Measurements from ENCODE around the gene C4orf46.

DNA sequence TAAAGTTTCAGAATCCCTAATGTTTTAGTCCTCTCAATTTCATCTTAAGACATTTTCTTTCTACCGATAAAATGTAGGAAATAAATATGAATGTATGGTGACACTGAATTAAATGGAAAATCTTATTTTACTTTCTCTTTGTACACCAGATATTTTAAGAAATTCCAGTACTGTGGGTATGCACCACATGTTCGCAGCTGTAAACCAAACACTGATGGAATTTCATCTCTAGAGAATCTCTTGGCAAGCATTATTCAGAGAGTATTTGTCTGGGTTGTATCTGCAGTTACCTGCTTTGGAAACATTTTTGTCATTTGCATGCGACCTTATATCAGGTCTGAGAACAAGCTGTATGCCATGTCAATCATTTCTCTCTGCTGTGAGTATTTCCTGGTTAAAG is 26.9 kb downstream of the C4orf46 start:
- TF ChIP-seq ZNF621 (tag by site-specific recombination; IDR thresholded peaks at IDR 0.05) (no peak), ZFP41 (tag by site-specific recombination; IDR thresholded peaks at IDR 0.05; ENCODE audit: borderline replicate concordance) (no peak), ZNF626 (tag by site-specific recombination; IDR thresholded peaks at IDR 0.05) (no peak), SP3 (tag by site-specific recombination; IDR thresholded peaks at IDR 0.05) (no peak), YY1 (tag by site-specific recombination; IDR thresholded peaks at IDR 0.05) (no peak), ZNF792 (tag by site-specific recombination; IDR thresholded peaks at IDR 0.05) (no peak), ZNF274 (IDR thresholded peaks at IDR 0.05; ENCODE audit: low read length) (no peak), ZNF274 (tag by site-specific recombination; IDR thresholded peaks at IDR 0.05; ENCODE audit: borderline replicate concordance) (no peak), ZNF76 (tag by site-specific recombination; IDR thresholded peaks at IDR 0.05; ENCODE audit: borderline replicate concordance, low read depth) (no peak), ZNF623 (tag by site-specific recombination; IDR thresholded peaks at IDR 0.05) (no peak)
- TF ChIP-seq, protein P1, sequence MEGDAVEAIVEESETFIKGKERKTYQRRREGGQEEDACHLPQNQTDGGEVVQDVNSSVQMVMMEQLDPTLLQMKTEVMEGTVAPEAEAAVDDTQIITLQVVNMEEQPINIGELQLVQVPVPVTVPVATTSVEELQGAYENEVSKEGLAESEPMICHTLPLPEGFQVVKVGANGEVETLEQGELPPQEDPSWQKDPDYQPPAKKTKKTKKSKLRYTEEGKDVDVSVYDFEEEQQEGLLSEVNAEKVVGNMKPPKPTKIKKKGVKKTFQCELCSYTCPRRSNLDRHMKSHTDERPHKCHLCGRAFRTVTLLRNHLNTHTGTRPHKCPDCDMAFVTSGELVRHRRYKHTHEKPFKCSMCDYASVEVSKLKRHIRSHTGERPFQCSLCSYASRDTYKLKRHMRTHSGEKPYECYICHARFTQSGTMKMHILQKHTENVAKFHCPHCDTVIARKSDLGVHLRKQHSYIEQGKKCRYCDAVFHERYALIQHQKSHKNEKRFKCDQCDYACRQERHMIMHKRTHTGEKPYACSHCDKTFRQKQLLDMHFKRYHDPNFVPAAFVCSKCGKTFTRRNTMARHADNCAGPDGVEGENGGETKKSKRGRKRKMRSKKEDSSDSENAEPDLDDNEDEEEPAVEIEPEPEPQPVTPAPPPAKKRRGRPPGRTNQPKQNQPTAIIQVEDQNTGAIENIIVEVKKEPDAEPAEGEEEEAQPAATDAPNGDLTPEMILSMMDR (tag by site-specific recombination; IDR thresholded peaks at IDR 0.05) = no peak
- TF ChIP-seq, protein P2, sequence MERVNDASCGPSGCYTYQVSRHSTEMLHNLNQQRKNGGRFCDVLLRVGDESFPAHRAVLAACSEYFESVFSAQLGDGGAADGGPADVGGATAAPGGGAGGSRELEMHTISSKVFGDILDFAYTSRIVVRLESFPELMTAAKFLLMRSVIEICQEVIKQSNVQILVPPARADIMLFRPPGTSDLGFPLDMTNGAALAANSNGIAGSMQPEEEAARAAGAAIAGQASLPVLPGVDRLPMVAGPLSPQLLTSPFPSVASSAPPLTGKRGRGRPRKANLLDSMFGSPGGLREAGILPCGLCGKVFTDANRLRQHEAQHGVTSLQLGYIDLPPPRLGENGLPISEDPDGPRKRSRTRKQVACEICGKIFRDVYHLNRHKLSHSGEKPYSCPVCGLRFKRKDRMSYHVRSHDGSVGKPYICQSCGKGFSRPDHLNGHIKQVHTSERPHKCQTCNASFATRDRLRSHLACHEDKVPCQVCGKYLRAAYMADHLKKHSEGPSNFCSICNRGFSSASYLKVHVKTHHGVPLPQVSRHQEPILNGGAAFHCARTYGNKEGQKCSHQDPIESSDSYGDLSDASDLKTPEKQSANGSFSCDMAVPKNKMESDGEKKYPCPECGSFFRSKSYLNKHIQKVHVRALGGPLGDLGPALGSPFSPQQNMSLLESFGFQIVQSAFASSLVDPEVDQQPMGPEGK (tag by site-specific recombination; IDR thresholded peaks at IDR 0.05) = no peak
- TF ChIP-seq, protein P3, sequence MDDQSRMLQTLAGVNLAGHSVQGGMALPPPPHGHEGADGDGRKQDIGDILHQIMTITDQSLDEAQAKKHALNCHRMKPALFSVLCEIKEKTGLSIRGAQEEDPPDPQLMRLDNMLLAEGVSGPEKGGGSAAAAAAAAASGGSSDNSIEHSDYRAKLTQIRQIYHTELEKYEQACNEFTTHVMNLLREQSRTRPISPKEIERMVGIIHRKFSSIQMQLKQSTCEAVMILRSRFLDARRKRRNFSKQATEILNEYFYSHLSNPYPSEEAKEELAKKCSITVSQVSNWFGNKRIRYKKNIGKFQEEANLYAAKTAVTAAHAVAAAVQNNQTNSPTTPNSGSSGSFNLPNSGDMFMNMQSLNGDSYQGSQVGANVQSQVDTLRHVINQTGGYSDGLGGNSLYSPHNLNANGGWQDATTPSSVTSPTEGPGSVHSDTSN (CRISPR knock-in tag; IDR thresholded peaks at IDR 0.05) = no peak

Measured in HEK293 (cell line).